LNCaP clone FGC (cell line): ENCODE measurements around the gene PIM1.

Experiments
- DNase-seq: peaks from one replicate; pipeline ENCODE4 v3.0.0-alpha.2; 2011; ENCODE audit warnings: low read depth
- H3K4me3 ChIP-seq: 2 replicates; pipeline ENCODE4 v1.5.1; 2011; ENCODE audit warnings: mild to moderate bottlenecking, low read depth, low read length, control low read depth
- TF ChIP-seq, protein P1 (sequence below): IDR thresholded peaks from 2 replicates; pipeline ENCODE4 v1.5.1; 2012; ENCODE audit warnings: mild to moderate bottlenecking; ENCODE audit not compliant: control insufficient read depth, insufficient read depth; ENCODE audit errors: extremely low read depth

Gene PIM1

DNA sequence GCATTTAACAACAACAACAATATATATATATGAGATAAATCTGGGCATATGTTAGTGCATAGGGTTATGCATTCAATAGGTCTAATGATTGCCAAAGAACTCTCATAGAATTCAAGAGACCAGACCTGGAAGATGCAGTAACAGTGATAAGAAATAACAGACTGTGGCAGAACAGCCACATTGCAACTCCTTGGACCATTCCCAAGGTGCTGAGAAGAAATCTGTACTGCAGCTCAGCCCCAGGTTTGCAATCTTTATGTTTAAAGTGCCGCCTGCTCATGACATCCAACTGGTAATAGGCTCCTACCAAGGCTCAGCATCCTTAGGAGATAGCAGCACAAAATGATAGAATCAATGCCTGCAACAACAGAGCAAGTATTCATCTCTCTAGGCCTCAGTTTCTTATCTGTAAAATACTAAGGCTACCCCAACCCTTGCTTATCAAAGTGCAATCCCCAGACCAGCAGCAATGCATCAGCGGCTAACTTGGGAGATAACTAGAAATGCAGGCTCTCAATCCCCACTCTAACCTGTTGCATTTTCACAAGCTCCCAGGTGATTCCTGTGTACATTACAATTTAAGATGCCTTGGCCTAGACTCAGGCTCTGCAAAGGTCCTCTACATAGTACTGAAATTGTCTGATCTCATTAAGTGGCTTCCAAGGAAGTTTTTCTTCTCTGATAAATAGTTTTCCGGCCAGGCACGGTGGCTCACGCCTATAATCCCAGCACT, 30.6 kb upstream of the PIM1 start:
- no peak overlapping the region for H3K4me3 ChIP-seq
- no peak for DNase-seq
- TF ChIP-seq, protein P1, sequence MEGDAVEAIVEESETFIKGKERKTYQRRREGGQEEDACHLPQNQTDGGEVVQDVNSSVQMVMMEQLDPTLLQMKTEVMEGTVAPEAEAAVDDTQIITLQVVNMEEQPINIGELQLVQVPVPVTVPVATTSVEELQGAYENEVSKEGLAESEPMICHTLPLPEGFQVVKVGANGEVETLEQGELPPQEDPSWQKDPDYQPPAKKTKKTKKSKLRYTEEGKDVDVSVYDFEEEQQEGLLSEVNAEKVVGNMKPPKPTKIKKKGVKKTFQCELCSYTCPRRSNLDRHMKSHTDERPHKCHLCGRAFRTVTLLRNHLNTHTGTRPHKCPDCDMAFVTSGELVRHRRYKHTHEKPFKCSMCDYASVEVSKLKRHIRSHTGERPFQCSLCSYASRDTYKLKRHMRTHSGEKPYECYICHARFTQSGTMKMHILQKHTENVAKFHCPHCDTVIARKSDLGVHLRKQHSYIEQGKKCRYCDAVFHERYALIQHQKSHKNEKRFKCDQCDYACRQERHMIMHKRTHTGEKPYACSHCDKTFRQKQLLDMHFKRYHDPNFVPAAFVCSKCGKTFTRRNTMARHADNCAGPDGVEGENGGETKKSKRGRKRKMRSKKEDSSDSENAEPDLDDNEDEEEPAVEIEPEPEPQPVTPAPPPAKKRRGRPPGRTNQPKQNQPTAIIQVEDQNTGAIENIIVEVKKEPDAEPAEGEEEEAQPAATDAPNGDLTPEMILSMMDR, result no peak

DNA sequence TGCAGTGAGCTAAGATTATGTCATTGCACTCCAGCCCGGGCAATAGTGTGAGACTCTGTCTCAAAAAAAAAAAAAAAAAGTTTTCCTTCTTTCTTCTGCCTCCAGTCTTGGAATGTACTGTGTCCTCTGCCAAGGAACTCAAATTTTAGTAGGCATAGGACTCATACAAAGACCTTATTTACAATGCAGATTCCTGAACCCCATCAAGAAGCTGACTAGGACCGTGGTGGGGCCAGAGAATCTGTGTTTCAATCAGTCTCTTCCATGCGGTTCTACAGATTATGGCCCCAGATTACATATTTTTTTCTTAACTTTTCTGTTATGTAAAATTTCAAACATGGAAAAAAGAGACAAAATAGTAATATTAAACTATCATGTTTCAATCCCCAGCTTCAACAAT, 29.8 kb upstream of the PIM1 start:
- TF ChIP-seq, protein P1, result no peak
- no peak overlapping the region for H3K4me3 ChIP-seq
- DNase-seq, result no peak

DNA sequence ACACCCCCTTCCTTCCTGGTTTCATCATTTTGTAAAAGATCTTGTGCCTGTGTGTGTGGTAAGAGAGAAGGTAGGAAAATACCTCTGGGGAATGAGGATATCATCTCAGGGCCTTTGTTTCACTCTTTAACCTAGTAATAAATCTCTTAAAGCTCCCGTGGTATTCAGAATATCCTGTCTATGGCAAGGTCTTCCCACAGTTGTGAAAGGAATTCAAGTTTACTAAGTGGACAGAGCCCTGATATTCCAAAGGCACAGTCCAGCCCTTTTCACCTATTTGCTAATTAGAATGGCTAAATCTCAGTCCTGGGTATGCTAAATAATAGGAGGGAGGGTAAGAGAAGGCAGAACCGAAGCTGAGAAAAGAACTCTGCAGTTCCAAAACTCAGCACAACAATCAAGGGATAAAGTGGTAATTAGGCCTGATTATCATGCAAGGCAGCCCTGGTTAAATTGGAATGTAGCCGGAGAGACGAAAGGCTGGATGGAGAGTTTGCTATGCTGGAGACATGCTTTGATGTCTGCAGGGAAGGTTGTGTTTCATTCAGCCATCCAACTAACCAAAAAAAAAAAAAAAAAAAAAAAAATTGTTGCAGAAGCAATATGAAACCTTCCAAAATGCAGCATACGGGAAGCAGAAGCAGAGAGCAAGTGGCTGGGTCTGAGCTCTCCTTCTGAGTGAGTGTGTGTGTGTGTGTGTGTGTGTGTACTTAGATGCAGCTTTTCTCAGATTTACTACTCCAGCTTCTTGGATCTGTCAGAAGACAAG, 28.5 kb upstream of the PIM1 start:
- TF ChIP-seq, protein P1, result no peak
- no peak for DNase-seq
- H3K4me3 ChIP-seq, result no peak overlapping the region

DNA sequence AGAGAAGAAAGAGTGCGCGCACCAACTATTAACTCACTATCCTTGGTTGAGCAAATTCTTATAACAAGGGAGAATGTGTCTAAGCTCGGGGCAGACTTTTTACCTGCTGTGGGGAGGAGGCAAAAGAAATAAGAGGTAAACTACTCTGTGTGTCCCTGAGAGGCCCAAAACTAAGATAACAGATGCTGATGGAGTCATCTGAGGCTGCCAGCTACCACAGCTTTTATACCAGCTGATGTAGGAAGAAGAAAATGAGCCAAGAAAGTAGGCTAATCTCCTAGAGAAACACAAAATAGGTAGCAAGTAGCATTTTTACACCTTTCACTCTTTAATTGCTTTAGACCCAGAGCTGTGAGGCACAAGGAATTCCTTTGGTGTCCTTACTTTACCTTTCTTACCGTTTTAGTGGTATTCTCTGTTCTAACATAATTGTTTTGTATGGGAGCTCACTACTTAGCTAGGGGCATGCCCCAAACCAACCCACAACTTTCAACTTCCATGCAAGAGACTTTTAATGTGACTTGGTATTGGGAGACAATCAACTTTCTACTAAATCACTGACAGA, 27.8 kb upstream of the PIM1 start:
- no peak overlapping the region for H3K4me3 ChIP-seq
- no peak for DNase-seq
- TF ChIP-seq, protein P1, result no peak

DNA sequence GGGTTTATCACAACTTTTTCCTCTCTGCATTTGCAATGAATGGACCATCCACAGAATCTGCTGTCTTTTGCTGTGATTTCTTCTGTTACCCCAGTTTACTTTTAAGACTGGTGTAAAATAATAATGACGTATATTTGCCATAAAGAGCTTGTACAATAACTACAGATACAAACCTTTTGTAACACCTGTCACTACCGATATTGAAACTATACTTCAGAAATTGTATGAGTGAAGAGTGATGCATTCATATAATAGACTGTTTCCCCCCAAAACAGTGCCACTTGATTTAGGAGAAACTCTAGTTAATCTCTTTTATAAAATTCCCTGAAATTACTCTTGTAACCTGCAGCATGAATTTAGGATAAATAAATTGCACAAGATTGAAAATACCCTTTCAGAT, 26.4 kb upstream of the PIM1 start:
- DNase-seq, result no peak
- no peak overlapping the region for H3K4me3 ChIP-seq
- TF ChIP-seq, protein P1, result no peak

DNA sequence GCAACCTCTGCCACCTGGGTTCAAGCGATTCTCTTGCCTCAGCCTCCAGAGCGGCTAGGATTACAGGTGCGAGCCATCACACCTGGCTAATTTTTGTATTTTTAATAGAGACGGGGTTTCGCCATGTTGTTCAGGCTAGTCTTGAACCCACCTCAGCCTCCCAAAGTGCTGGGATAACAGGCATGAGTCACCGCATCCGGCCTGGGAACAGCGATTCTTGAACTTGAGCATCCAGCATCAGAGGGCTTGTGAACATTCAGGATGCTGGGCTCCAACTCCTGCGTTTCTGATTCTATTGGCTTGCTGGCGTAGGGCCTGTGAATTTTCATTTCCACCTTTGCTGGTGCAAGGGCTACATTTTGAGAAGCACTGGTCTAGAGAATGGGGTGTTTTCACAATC, 24.5 kb upstream of the PIM1 start:
- TF ChIP-seq, protein P1, result no peak
- no peak overlapping the region for H3K4me3 ChIP-seq
- no peak for DNase-seq
